HepG2 (cell line): ENCODE measurements around the gene GADD45GIP1. TPM values are rescaled to one million over a fixed set of nuclear protein-coding genes. Genes with fewer than 3 reads are reported as not detected.

ENCODE experiments used
- GZF1 ChIP-seq: sonication (generic); formaldehyde crosslinking; IDR thresholded peaks from 2 replicates; pipeline ENCODE4 v1.5.1; 2020; ENCODE audit warnings: mild to moderate bottlenecking, missing genetic modification reagents
- HOXA7 ChIP-seq: sonication (generic); formaldehyde crosslinking; IDR thresholded peaks from 2 replicates; pipeline ENCODE4 v1.8.1; 2022; ENCODE audit warnings: mild to moderate bottlenecking, missing genetic modification reagents, moderate library complexity
- KDM5B ChIP-seq: sonication (generic); formaldehyde crosslinking; IDR thresholded peaks from 2 replicates; pipeline ENCODE4 v1.4.0; 2020; ENCODE audit warnings: missing genetic modification reagents, mild to moderate bottlenecking, borderline replicate concordance
- MAFF ChIP-seq: IDR thresholded peaks from 2 replicates; pipeline ENCODE4 v1.6.1; 2011; ENCODE audit warnings: low read depth, low read length, improper control_type of control experiment
- MTF1 ChIP-seq: sonication (generic); formaldehyde crosslinking; IDR thresholded peaks from 2 replicates; pipeline ENCODE4 v1.5.0; 2020; ENCODE audit warnings: missing genetic modification reagents
- RORA ChIP-seq: sonication (generic); formaldehyde crosslinking; IDR thresholded peaks from 2 replicates; pipeline ENCODE4 v1.5.0; 2020; ENCODE audit warnings: mild to moderate bottlenecking, missing genetic modification reagents, moderate library complexity
- ZBTB20 ChIP-seq: sonication (generic); formaldehyde crosslinking; IDR thresholded peaks from 2 replicates; pipeline ENCODE4 v1.8.1; 2023; ENCODE audit warnings: missing genetic modification reagents, low read depth, mild to moderate bottlenecking, borderline replicate concordance
- ZNF234 ChIP-seq: sonication (generic); formaldehyde crosslinking; conservative IDR thresholded peaks from 2 replicates; pipeline ENCODE4 v1.5.1; 2020; ENCODE audit warnings: mild to moderate bottlenecking, missing genetic modification reagents
- ZNF558 ChIP-seq: sonication (generic); formaldehyde crosslinking; IDR thresholded peaks from 2 replicates; pipeline ENCODE4 v1.9.0; 2022; ENCODE audit warnings: mild to moderate bottlenecking, missing genetic modification reagents, borderline replicate concordance
- ZNF567 ChIP-seq: sonication (generic); formaldehyde crosslinking; IDR thresholded peaks from 2 replicates; pipeline ENCODE4 v1.8.1; 2023; ENCODE audit warnings: mild to moderate bottlenecking, missing genetic modification reagents, borderline replicate concordance
- polyA plus RNA-seq, 8 experiments: library from polyadenylated mRNA; depleted of rRNA in 3 of 8; stranded (reverse) in 7 of 8; unstranded in 1 of 8; fragments of >200 nt; fragmentation: Illumina TruSeq in 4 of 8; extraction: Trizol in 4 of 8; gene quantifications; 2 replicates each; pipeline versions ENCODE4 v1.2.1 to v1.2.3, GENCODE V29; 2011 to 2016; ENCODE audit warnings: low read depth in 4 of 8, missing spikeins in 1 of 8, mixed read lengths in 1 of 8; ENCODE audit not compliant: insufficient read depth in 1 of 8
- total RNA-seq, 5 experiments: library from RNA; depleted of rRNA; stranded (reverse); fragments of >200 nt; fragmentation: Illumina TruSeq; extraction: Trizol; gene quantifications; 2 replicates each; pipeline ENCODE4 v1.2.3, GENCODE V29; 2016; ENCODE audit warnings: low read depth in 1 of 5
- TF ChIP-seq, protein P1 (sequence below): sonication (generic); formaldehyde crosslinking; IDR thresholded peaks from 2 replicates; pipeline ENCODE4 v1.4.0; 2020; ENCODE audit warnings: missing genetic modification reagents
- TF ChIP-seq, protein P2 (sequence below): sonication (generic); formaldehyde crosslinking; IDR thresholded peaks from 2 replicates; pipeline ENCODE4 v1.4.0; 2020; ENCODE audit warnings: missing genetic modification reagents
- TF ChIP-seq, protein P3 (sequence below): sonication (generic); formaldehyde crosslinking; IDR thresholded peaks from 2 replicates; pipeline ENCODE4 v1.4.0; 2020; ENCODE audit warnings: mild to moderate bottlenecking, low read depth, missing genetic modification reagents
- TF ChIP-seq, protein P4 (sequence below): sonication (generic); formaldehyde crosslinking; IDR thresholded peaks from 2 replicates; pipeline ENCODE4 v1.5.0; 2020; ENCODE audit warnings: missing genetic modification reagents

The GADD45GIP1 gene
- total and polyA plus RNA-seq, 2 of the 13 experiments (the other 11 are each of a cell fraction or from before 2014, with no cell fraction given), result 24.6 to 30.7 TPM

DNA sequence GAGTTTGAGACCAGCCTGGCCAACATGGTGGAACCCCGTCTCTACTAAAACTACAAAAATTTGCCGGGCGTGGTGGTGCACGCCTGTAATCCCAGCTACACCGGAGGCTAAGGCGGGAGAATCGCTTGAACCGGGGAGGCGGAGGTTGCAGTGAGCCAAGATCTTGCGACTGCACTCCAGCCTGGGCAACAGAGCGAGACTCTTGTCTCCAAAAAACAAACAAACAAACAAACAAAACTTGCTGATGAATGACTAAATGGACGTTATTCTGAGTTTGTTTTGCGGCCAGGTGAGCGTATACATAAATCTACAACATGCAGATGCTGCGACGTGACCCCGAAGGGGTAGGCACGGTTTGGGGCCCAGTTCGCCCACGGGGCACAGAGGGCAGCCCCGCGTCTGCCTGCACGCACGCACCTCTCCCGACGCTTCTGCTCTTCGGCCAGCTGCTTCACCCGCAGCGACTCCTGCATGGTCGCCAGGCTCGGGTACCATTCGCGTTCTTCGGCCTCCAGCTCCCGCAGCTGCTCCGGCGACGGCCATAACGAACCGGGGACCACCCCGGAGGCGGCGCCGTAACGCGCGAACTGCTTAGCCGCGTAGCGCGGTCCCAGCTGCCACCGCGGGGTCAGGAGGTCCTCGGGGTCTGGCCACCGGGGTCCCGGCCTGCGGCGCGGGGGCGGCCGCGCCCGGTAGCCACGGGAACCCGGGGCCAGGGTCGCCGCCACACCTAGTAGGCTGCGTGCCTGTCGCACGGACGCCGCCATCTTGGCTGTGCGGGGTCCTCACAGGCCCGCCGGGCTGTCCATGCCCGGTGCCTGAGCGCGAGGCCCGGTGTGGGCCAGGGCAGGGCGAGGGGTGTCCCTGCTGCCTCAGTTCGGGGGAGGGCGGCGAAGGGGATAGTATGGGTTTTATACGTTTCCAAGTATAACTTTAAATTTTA lies at the start of gene GADD45GIP1 (continued):
- no peak for TF ChIP-seq GZF1 (CRISPR knock-in tag)
- TF ChIP-seq ZNF234 (CRISPR knock-in tag), result peak; percentile 88
- TF ChIP-seq, protein P1, sequence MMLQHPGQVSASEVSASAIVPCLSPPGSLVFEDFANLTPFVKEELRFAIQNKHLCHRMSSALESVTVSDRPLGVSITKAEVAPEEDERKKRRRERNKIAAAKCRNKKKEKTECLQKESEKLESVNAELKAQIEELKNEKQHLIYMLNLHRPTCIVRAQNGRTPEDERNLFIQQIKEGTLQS (CRISPR knock-in tag), result peak; percentile 24; the same call in 1 of the 2 replicates
- no peak for TF ChIP-seq MTF1 (CRISPR knock-in tag)
- TF ChIP-seq, protein P2, sequence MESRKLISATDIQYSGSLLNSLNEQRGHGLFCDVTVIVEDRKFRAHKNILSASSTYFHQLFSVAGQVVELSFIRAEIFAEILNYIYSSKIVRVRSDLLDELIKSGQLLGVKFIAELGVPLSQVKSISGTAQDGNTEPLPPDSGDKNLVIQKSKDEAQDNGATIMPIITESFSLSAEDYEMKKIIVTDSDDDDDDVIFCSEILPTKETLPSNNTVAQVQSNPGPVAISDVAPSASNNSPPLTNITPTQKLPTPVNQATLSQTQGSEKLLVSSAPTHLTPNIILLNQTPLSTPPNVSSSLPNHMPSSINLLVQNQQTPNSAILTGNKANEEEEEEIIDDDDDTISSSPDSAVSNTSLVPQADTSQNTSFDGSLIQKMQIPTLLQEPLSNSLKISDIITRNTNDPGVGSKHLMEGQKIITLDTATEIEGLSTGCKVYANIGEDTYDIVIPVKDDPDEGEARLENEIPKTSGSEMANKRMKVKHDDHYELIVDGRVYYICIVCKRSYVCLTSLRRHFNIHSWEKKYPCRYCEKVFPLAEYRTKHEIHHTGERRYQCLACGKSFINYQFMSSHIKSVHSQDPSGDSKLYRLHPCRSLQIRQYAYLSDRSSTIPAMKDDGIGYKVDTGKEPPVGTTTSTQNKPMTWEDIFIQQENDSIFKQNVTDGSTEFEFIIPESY, result no peak
- TF ChIP-seq, protein P3, sequence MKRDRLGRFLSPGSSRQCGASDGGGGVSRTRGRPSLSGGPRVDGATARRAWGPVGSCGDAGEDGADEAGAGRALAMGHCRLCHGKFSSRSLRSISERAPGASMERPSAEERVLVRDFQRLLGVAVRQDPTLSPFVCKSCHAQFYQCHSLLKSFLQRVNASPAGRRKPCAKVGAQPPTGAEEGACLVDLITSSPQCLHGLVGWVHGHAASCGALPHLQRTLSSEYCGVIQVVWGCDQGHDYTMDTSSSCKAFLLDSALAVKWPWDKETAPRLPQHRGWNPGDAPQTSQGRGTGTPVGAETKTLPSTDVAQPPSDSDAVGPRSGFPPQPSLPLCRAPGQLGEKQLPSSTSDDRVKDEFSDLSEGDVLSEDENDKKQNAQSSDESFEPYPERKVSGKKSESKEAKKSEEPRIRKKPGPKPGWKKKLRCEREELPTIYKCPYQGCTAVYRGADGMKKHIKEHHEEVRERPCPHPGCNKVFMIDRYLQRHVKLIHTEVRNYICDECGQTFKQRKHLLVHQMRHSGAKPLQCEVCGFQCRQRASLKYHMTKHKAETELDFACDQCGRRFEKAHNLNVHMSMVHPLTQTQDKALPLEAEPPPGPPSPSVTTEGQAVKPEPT (CRISPR knock-in tag), result no peak
- no peak; the same call in 1 of the 2 replicates for TF ChIP-seq ZNF558
- TF ChIP-seq ZBTB20 (CRISPR knock-in tag), result no peak
- TF ChIP-seq MAFF, result no peak
- no peak for TF ChIP-seq ZNF567 (CRISPR knock-in tag)
- TF ChIP-seq HOXA7 (CRISPR knock-in tag), result no peak
- TF ChIP-seq RORA, result no peak
- TF ChIP-seq KDM5B (CRISPR knock-in tag), result peak; percentile 78; the same call in 1 of the 2 replicates
- TF ChIP-seq, protein P4, sequence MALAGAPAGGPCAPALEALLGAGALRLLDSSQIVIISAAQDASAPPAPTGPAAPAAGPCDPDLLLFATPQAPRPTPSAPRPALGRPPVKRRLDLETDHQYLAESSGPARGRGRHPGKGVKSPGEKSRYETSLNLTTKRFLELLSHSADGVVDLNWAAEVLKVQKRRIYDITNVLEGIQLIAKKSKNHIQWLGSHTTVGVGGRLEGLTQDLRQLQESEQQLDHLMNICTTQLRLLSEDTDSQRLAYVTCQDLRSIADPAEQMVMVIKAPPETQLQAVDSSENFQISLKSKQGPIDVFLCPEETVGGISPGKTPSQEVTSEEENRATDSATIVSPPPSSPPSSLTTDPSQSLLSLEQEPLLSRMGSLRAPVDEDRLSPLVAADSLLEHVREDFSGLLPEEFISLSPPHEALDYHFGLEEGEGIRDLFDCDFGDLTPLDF (CRISPR knock-in tag), result no peak
